Urothelium cell line (cell line): Measurements from ENCODE around the gene ANKRD22.
"Not testable (repeated sequence)": the region's sequence is repeated elsewhere in the genome, so short reads cannot be mapped to it uniquely, and the experiment has no call there.

Experiments used
- DNase-seq: peaks from one replicate; pipeline ENCODE4 v3.0.0; 2011; ENCODE audit warnings: low spot score, mixed read lengths
- FAIRE-seq: peaks from 2 replicates; lab custom pipeline; 2011; peaks lifted over from hg19 to GRCh38; lab: Jason Lieb, UNC

Gene ANKRD22

GRCh38 chr10:88838766-88839350 is 12.8 kb downstream of the ANKRD22 start:
- FAIRE-seq (no peak), DNase-seq (no peak)

- FAIRE-seq, DNase-seq: not testable (repeated sequence)
Measured at GRCh38 chr10:88837632-88838031, 14.0 kb downstream of the ANKRD22 start.

GRCh38 chr10:88835910-88836221 is 15.8 kb downstream of the ANKRD22 start:
- DNase-seq (no peak), FAIRE-seq (no peak)

- DNase-seq (peak; percentile 70), FAIRE-seq (no peak)
Measured at GRCh38 chr10:88835096-88835909, 16.3 kb downstream of the ANKRD22 start.

GRCh38 chr10:88833723-88834122 is 17.9 kb downstream of the ANKRD22 start:
- no peak for FAIRE-seq

GRCh38 chr10:88833156-88833555 is 18.5 kb downstream of the ANKRD22 start:
- FAIRE-seq: no peak

More at GRCh38 chr10:88833723-88834122, 17.9 kb downstream of the ANKRD22 start:
- no peak for DNase-seq

GRCh38 chr10:88832376-88832775 is 19.3 kb downstream of the ANKRD22 start:
- FAIRE-seq: no peak
- no peak for DNase-seq

More at GRCh38 chr10:88833156-88833555, 18.5 kb downstream of the ANKRD22 start:
- DNase-seq: no peak

GRCh38 chr10:88831709-88832108 is 19.9 kb downstream of the ANKRD22 start:
- DNase-seq: no peak
- FAIRE-seq: no peak

- DNase-seq (no peak), FAIRE-seq (no peak)
Measured at GRCh38 chr10:88830643-88831268, 20.9 kb downstream of the ANKRD22 start.

GRCh38 chr10:88828310-88828709 is 23.3 kb downstream of the ANKRD22 start:
- no peak for FAIRE-seq
- DNase-seq: no peak

- DNase-seq: no peak
- FAIRE-seq: no peak
Measured at GRCh38 chr10:88827671-88828070, 24.0 kb downstream of the ANKRD22 start.

GRCh38 chr10:88826388-88826787 is 25.3 kb downstream of the ANKRD22 start:
- no peak for FAIRE-seq

GRCh38 chr10:88820748-88821401 is 30.8 kb downstream of the ANKRD22 start:
- FAIRE-seq: no peak

More at GRCh38 chr10:88826388-88826787, 25.3 kb downstream of the ANKRD22 start:
- DNase-seq: no peak

GRCh38 chr10:88819290-88819689 is 32.4 kb downstream of the ANKRD22 start:
- FAIRE-seq: no peak
- no peak for DNase-seq

More at GRCh38 chr10:88820748-88821401, 30.8 kb downstream of the ANKRD22 start:
- DNase-seq: no peak

GRCh38 chr10:88813200-88813599 is 38.4 kb downstream of the ANKRD22 start:
- DNase-seq: no peak
- FAIRE-seq: no peak

- FAIRE-seq: no peak
- DNase-seq: peak; percentile 64
Measured at GRCh38 chr10:88810196-88810961, 41.3 kb downstream of the ANKRD22 start.

GRCh38 chr10:88809621-88810020 is 42.0 kb downstream of the ANKRD22 start:
- DNase-seq: no peak
- FAIRE-seq: no peak

- no peak for FAIRE-seq
Measured at GRCh38 chr10:88805924-88806323, 45.7 kb downstream of the ANKRD22 start.

GRCh38 chr10:88805361-88805760 is 46.3 kb downstream of the ANKRD22 start:
- FAIRE-seq (no peak), DNase-seq (no peak)

More at GRCh38 chr10:88805924-88806323, 45.7 kb downstream of the ANKRD22 start:
- DNase-seq: no peak

GRCh38 chr10:88804083-88804812 is 47.4 kb downstream of the ANKRD22 start:
- FAIRE-seq: no peak
- DNase-seq: no peak
